Heart left ventricle (tissue), 16 donors: ENCODE results near the gene INSRR. TPM values are rescaled to one million over a fixed set of nuclear protein-coding genes. Genes with fewer than 3 reads are reported as not detected.

Experiments
- ATAC-seq, 4 donors: fragments of 200-7000 bp; cut with Tn5 transposase; one replicate each; pipeline ENCODE4 v1.9.1; 2020 to 2022; ENCODE audit warnings: moderate library complexity in 4 of 4, mild to moderate bottlenecking in 3 of 4, moderate number of reproducible peaks in 1 of 4
- DNase-seq, 5 donors: peaks; one replicate each; pipeline ENCODE4 v3.0.0-alpha.2; 2020
- H3K27ac ChIP-seq, 12 donors: fragments of 200-600 bp; sonication (generic) in 4 of 12; one replicate each; pipeline versions ENCODE4 v1.5.0 to v1.8.0; 2016 to 2022; ENCODE audit warnings: mild to moderate bottlenecking in 2 of 12
- H3K27me3 ChIP-seq, 9 donors: fragments of 200-600 bp; sonication (generic) in 2 of 9; one replicate each; pipeline versions ENCODE4 v1.5.1 to v1.8.0; 2016 to 2022; ENCODE audit warnings: mild to moderate bottlenecking in 3 of 9
- H3K36me3 ChIP-seq, 9 donors: fragments of 200-600 bp; sonication (generic) in 2 of 9; one replicate each; pipeline versions ENCODE4 v1.5.0 to v1.8.0; 2018 to 2022; ENCODE audit warnings: mild to moderate bottlenecking in 2 of 9
- H3K4me1 ChIP-seq, 12 donors: fragments of 200-600 bp; sonication (generic) in 4 of 12; one replicate each; pipeline versions ENCODE4 v1.5.0 to v1.8.0; 2016 to 2022; ENCODE audit warnings: mild to moderate bottlenecking in 3 of 12
- H3K4me3 ChIP-seq, 12 donors: fragments of 200-600 bp; sonication (generic) in 4 of 12; one replicate each; pipeline versions ENCODE4 v1.5.0 to v1.8.0; 2017 to 2022; ENCODE audit warnings: mild to moderate bottlenecking in 9 of 12, moderate library complexity in 4 of 12
- H3K9me3 ChIP-seq, 12 donors: fragments of 200-600 bp; sonication (generic) in 4 of 12; one replicate each; pipeline versions ENCODE4 v1.5.0 to v1.8.0; 2016 to 2022; ENCODE audit warnings: mild to moderate bottlenecking in 1 of 12
- CTCF ChIP-seq, 12 donors: fragments of 200-600 bp; sonication (generic) in 4 of 12; IDR thresholded peaks; one replicate each; pipeline versions ENCODE4 v1.5.0 to v1.8.0; 2018 to 2022; ENCODE audit warnings: antibody characterized with exemption in 12 of 12, mild to moderate bottlenecking in 5 of 12
- POLR2A ChIP-seq, 2 donors: fragments of 450-650 bp; IDR thresholded peaks; one replicate each; pipeline ENCODE4 v1.6.1; 2017; ENCODE audit warnings: antibody characterized with exemption in 2 of 2, mild to moderate bottlenecking in 2 of 2, moderate library complexity in 2 of 2
- WGBS, 4 donors: extraction: QIAGEN DNeasy Blood & Tissue Kit in 2 of 4; methylation state at CpG; one replicate each; pipeline versions ENCODE4 v1.1.5 to v1.1.7; 2013 to 2018; 5-methylcytosine and 5-hydroxymethylcytosine counted together
- intact Hi-C, 10 donors: fragments of 100-400 bp; cut with DNase I; formaldehyde crosslinking; loops; one replicate each; pipeline versions ENCODE4 v1.11.1 to v1.14.2; 2022
- polyA plus RNA-seq, 2 donors: library from polyadenylated mRNA; stranded (reverse); fragments of 200-250 nt; gene quantifications; one replicate each; pipeline ENCODE4 v1.2.3, GENCODE V29; 2013
- total RNA-seq, 9 donors: library from RNA; depleted of rRNA in 2 of 9; stranded (reverse); fragments of >200 nt in 2 of 9; fragmentation: NEBNext Ultra II Directional in 3 of 9; extraction: Animal tissue kit (Norgen Biotek cat#: 25700) in 3 of 9; gene quantifications; one replicate each; pipeline versions ENCODE4 v1.1.0 to v1.2.4, GENCODE V29; 2016 to 2023
- donor health status: ischemic (EF 13 %, LVEDD 7.1; RV severe dilation, severe dysfunction).
- donor health status: healthy with polysubstance abuse.
- donor health status: DM: no; HTN: yes; CAD: no.
- donor health status: DM: no; HTN: no; CAD: no.
- donor health status: ischemic (EF 25% LVEDD 6.9; RV normal size, moderate dysfunction).
- donor health status: ischemic (EF 25% LVEDD 5.7; RV mildly dilated, moderate dysfunction).
- donor health status: healthy.
- donor health status: DM: yes; HTN: yes; CAD: no.
- donor health status: ischemic (EF 35%, LVEDD 5.7; RV mildly dilated, moderate dysfunction).
- donor health status: nonischemic (EF 11% LVEDD 7.7; RV severe dilation, severe dysfunction).
- donor health status: DM: yes; HTN: yes; CAD: no.
- donor health status: PGD.
- donor health status: ischemic (EF 29% LVEDD 5.4; RV normal size, mild dysfunction).
- donor health status: nonischemic (EF 23%, LVEDD 6.1; RV moderate dilation, normal function).

Gene INSRR
- total and polyA plus RNA-seq, 11 donors: 0.07 to 0.42 (median 0.12) TPM; not detected in 3

- Histone ChIP-seq H3K4me1 (peaks cover 0 to 10% (median 2%) of the 10 kb centered on the region in 12 donors), H3K36me3 (no peaks in the 10 kb centered on the region), H3K9me3 (no peaks in the 10 kb centered on the region), H3K4me3 (no peak overlapping the region), H3K27me3 (peaks cover 6 to 73% (median 33%) of the 10 kb centered on the region in 9 donors), H3K27ac (no peak overlapping the region)
- intact Hi-C loops: no loop called here
- 8 to 22% (median 17%) methylated on average over 39 to 69 of the region's 69 CpGs for WGBS, 4 donors
- DNase-seq (no peak), ATAC-seq (peak in 2 of 4 donors; percentile 5 to 10)
- TF ChIP-seq POLR2A (IDR thresholded peaks at IDR 0.05) (no peak), CTCF (IDR thresholded peaks at IDR 0.05) (no peak)
Observed at GRCh38 chr1:156845055-156845952, 13.6 kb downstream of the INSRR start.

- Histone ChIP-seq H3K4me3 (no peak overlapping the region), H3K4me1 (peaks cover 0 to 10% (median 2%) of the 10 kb centered on the region in 12 donors), H3K9me3 (no peaks in the 10 kb centered on the region), H3K27me3 (peaks cover 6 to 78% (median 33%) of the 10 kb centered on the region in 9 donors), H3K36me3 (no peaks in the 10 kb centered on the region), H3K27ac (no peak overlapping the region)
- intact Hi-C loops: no loop called here
- no peak for TF ChIP-seq CTCF (IDR thresholded peaks at IDR 0.05)
- no peak for TF ChIP-seq POLR2A (IDR thresholded peaks at IDR 0.05)
- DNase-seq (no peak), ATAC-seq (no peak)
- 28 to 55% (median 43%) methylated on average over 13 to 14 of the region's 14 CpGs for WGBS, 4 donors
Observed at GRCh38 chr1:156844638-156845037, 14.3 kb downstream of the INSRR start.

GRCh38 chr1:156844102-156844501 lies 14.8 kb downstream of the INSRR start:
- no peak for TF ChIP-seq CTCF (IDR thresholded peaks at IDR 0.05)
- TF ChIP-seq POLR2A (IDR thresholded peaks at IDR 0.05): no peak
- WGBS, 4 donors: 41 to 44% (median 43%) methylated on average over 6 of the region's 6 CpGs
- no peak overlapping the region for H3K27ac ChIP-seq
- no peaks in the 10 kb centered on the region for H3K9me3 ChIP-seq
- DNase-seq (no peak), ATAC-seq (no peak)
- H3K4me1 ChIP-seq: peaks cover 0 to 10% (median 2%) of the 10 kb centered on the region in 12 donors
- H3K36me3 ChIP-seq: no peaks in the 10 kb centered on the region
- intact Hi-C loops: no loop called here
- no peak overlapping the region for H3K4me3 ChIP-seq
- H3K27me3 ChIP-seq: peaks cover 6 to 82% (median 32%) of the 10 kb centered on the region in 9 donors

- Histone ChIP-seq H3K9me3 (no peaks in the 10 kb centered on the region), H3K27ac (no peak overlapping the region), H3K36me3 (no peaks in the 10 kb centered on the region), H3K4me1 (peaks cover 0 to 9% (median 0%) of the 10 kb centered on the region in 12 donors), H3K4me3 (no peak overlapping the region), H3K27me3 (peaks cover 0 to 80% (median 26%) of the 10 kb centered on the region in 9 donors)
- ATAC-seq: no peak
- DNase-seq: no peak
- TF ChIP-seq POLR2A (IDR thresholded peaks at IDR 0.05): no peak
- TF ChIP-seq CTCF (IDR thresholded peaks at IDR 0.05): no peak
- intact Hi-C loops: no loop called here
- WGBS, 4 donors: 79 to 85% (median 83%) methylated on average over 9 of the region's 9 CpGs
Observed at GRCh38 chr1:156842618-156843300, 16.2 kb downstream of the INSRR start.
